Measurements from ENCODE around the gene C1QTNF7.

- TF ChIP-seq ZFP3 (CRISPR knock-in tag; IDR thresholded peaks at IDR 0.05) (no peak), GLIS3 (CRISPR knock-in tag; IDR thresholded peaks at IDR 0.05) (no peak)
These were observed 6.8 kb downstream of the C1QTNF7 start for GRCh38 chr4:15434676-15435075.

Data from SK-N-SH treated with all-trans-retinoic acid at 6 μM for 48 hours (cell line).